K562 (cell line): ENCODE results near the gene SUPT3H. TPM values are rescaled to one million over a fixed set of nuclear protein-coding genes. Genes with fewer than 3 reads are reported as not detected.
A peak's percentile ranks its signal among the peaks of the same experiment; 100 is the strongest.

Experiments
- ATF1 ChIP-seq, 2 experiments: fragments of 450-650 bp in 1 of 2; IDR thresholded peaks; 2 replicates each; pipeline ENCODE4 v1.6.1; 2016; ENCODE audit warnings: missing compliant biosample characterization in 1 of 2, missing genetic modification characterization in 1 of 2
- ATF7 ChIP-seq: fragments of 450-650 bp; IDR thresholded peaks from 2 replicates; pipeline ENCODE4 v1.7.1; 2014; ENCODE audit warnings: mild to moderate bottlenecking, moderate library complexity
- CBFB ChIP-seq: sonication (generic); formaldehyde crosslinking; IDR thresholded peaks from 2 replicates; pipeline ENCODE4 v1.4.0; 2020; ENCODE audit warnings: mild to moderate bottlenecking, missing genetic modification reagents
- ETV5 ChIP-seq: sonication (generic); formaldehyde crosslinking; IDR thresholded peaks from 2 replicates; pipeline ENCODE4 v1.4.0; 2020; ENCODE audit warnings: low read depth, mild to moderate bottlenecking, missing genetic modification reagents
- HDAC2 ChIP-seq: fragments of 450-650 bp; IDR thresholded peaks from 2 replicates; pipeline ENCODE4 v1.6.1; 2016; ENCODE audit warnings: mild to moderate bottlenecking
- HDAC6 ChIP-seq: IDR thresholded peaks from 2 replicates; pipeline ENCODE4 v1.6.1; 2012; ENCODE audit warnings: low read depth, mild to moderate bottlenecking, control low read depth, inconsistent platforms, low read length, moderate library complexity
- HEY1 ChIP-seq: fragments of 250-450 bp; sonication (Bioruptor Pico); IDR thresholded peaks from 2 replicates; pipeline ENCODE4 v1.5.0; 2020; ENCODE audit warnings: mild to moderate bottlenecking, moderate library complexity, borderline replicate concordance
- HMGN3 ChIP-seq: IDR thresholded peaks from 2 replicates; pipeline ENCODE4 v1.6.1; 2011; ENCODE audit warnings: borderline replicate concordance, low read depth, mild to moderate bottlenecking, mixed read lengths, low read length; ENCODE audit not compliant: insufficient read length; ENCODE audit errors: extremely low read depth
- NCOA2 ChIP-seq, 2 experiments: fragments of 450-650 bp; IDR thresholded peaks; 2 replicates each; pipeline ENCODE4 v1.6.1; 2018; ENCODE audit warnings: mild to moderate bottlenecking in 2 of 2, moderate library complexity in 1 of 2; ENCODE audit not compliant: partially characterized antibody in 2 of 2
- NFE2 ChIP-seq: IDR thresholded peaks from 2 replicates; pipeline ENCODE4 v1.6.1; 2014; ENCODE audit warnings: antibody characterized with exemption, low read depth
- PTTG1 ChIP-seq: fragments of 450-650 bp; IDR thresholded peaks from 2 replicates; pipeline ENCODE4 v1.6.1; 2016; ENCODE audit warnings: low read depth, mild to moderate bottlenecking, missing genetic modification characterization, missing compliant biosample characterization
- TGIF2 ChIP-seq: sonication (generic); formaldehyde crosslinking; IDR thresholded peaks from 2 replicates; pipeline ENCODE4 v1.8.1; 2022; ENCODE audit warnings: mild to moderate bottlenecking, missing genetic modification reagents, moderate library complexity
- TSC22D4 ChIP-seq: fragments of 450-650 bp; IDR thresholded peaks from 2 replicates; pipeline ENCODE4 v1.6.1; 2016; ENCODE audit warnings: missing genetic modification characterization, missing biosample characterization, control low read depth
- U2AF2 ChIP-seq: fragments of 200-400 bp; formaldehyde crosslinking; optimal IDR thresholded peaks from 2 replicates; pipeline ENCODE3; 2017; ENCODE audit warnings: low read depth, mild to moderate bottlenecking, low read length
- ZNF175 ChIP-seq: fragments of 200-800 bp; sonication (Bioruptor generic); IDR thresholded peaks from 2 replicates; pipeline ENCODE4 v1.6.1; 2016; ENCODE audit warnings: low read depth, mild to moderate bottlenecking, missing genetic modification characterization, missing compliant biosample characterization
- ZNF318 ChIP-seq, 2 experiments: fragments of 450-650 bp; IDR thresholded peaks; 2 replicates each; pipeline ENCODE4 v1.6.1; 2016; ENCODE audit warnings: mild to moderate bottlenecking in 2 of 2, borderline replicate concordance in 1 of 2, low read depth in 1 of 2, moderate library complexity in 1 of 2
- polyA plus RNA-seq, 8 experiments: library from polyadenylated mRNA; depleted of rRNA in 4 of 8; stranded (reverse) in 5 of 8; unstranded in 3 of 8; fragments of >200 nt; fragmentation: Nextera tagmentation in 2 of 8; fragmentation: Illumina TruSeq in 1 of 8; extraction: Ambion mirVana in 2 of 8; extraction: Trizol in 1 of 8; gene quantifications; 2 replicates each; pipeline versions ENCODE4 v1.2.1 to v1.2.3, GENCODE V29; 2011 to 2014; ENCODE audit warnings: inconsistent platforms in 1 of 8, missing spikeins in 1 of 8
- total RNA-seq, 7 experiments: library from RNA; depleted of rRNA in 6 of 7; stranded (reverse); fragments of >200 nt in 6 of 7; fragmentation: Illumina TruSeq in 2 of 7; extraction: Trizol in 2 of 7; gene quantifications; 2 replicates each; pipeline versions ENCODE4 v1.2.1 to v1.2.3, GENCODE V29; 2011 to 2021; ENCODE audit warnings: low replicate concordance in 1 of 7
- TF ChIP-seq, protein P1 (sequence below): sonication (generic); formaldehyde crosslinking; IDR thresholded peaks from 2 replicates; pipeline ENCODE4 v1.8.0; 2023; ENCODE audit warnings: mild to moderate bottlenecking, missing genetic modification reagents

The SUPT3H gene
- total and polyA plus RNA-seq, 9 of the 15 experiments (the other 6 are each of a cell fraction or from before 2014, with no cell fraction given), result 7.2 to 16.3 (median 11.9) TPM

DNA sequence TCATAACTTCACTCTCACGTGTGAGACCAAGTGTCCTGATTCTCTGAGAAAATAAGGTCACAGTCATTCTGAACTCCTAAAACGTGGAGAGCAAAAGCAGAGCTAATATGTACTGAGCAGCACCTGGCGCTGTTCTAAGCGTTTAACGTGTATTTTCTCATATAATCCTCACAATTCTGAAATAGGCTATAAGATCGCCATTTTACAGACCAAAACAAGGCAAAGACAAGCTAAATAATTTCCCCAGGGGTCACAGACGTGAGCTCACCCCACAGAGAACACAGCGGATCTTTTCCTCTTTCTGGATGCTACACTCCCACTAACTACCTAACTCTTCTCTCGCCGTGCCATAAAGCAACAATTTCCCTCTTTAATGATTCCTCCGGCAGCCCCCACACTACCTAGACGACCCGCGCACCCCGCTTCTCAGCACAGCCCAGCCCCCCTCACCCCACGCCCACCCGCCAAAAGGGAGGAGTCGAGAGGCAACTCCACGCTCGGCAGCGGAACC lies 636 bp downstream of the SUPT3H start (continued):
- no peak for TF ChIP-seq ZNF318 (IDR thresholded peaks at IDR 0.05; ENCODE audit: borderline replicate concordance in 1 of 2, low read depth in 1 of 2)
- no peak for TF ChIP-seq ZNF175 (CRISPR knock-in tag)
- no peak for TF ChIP-seq TSC22D4
- no peak for TF ChIP-seq ATF7
- no peak for TF ChIP-seq CBFB (CRISPR knock-in tag)
- no peak for TF ChIP-seq HEY1
- no peak for TF ChIP-seq PTTG1 (tag)
- peak; percentile 29; the same call in 1 of the 2 replicates for TF ChIP-seq ETV5 (CRISPR knock-in tag)
- no peak for TF ChIP-seq ATF1 (CRISPR knock-in tag; IDR thresholded peaks at IDR 0.05)
- TF ChIP-seq ATF1 (tag; IDR thresholded peaks at IDR 0.05), result no peak
- TF ChIP-seq NFE2, result no peak
- TF ChIP-seq, protein P1, sequence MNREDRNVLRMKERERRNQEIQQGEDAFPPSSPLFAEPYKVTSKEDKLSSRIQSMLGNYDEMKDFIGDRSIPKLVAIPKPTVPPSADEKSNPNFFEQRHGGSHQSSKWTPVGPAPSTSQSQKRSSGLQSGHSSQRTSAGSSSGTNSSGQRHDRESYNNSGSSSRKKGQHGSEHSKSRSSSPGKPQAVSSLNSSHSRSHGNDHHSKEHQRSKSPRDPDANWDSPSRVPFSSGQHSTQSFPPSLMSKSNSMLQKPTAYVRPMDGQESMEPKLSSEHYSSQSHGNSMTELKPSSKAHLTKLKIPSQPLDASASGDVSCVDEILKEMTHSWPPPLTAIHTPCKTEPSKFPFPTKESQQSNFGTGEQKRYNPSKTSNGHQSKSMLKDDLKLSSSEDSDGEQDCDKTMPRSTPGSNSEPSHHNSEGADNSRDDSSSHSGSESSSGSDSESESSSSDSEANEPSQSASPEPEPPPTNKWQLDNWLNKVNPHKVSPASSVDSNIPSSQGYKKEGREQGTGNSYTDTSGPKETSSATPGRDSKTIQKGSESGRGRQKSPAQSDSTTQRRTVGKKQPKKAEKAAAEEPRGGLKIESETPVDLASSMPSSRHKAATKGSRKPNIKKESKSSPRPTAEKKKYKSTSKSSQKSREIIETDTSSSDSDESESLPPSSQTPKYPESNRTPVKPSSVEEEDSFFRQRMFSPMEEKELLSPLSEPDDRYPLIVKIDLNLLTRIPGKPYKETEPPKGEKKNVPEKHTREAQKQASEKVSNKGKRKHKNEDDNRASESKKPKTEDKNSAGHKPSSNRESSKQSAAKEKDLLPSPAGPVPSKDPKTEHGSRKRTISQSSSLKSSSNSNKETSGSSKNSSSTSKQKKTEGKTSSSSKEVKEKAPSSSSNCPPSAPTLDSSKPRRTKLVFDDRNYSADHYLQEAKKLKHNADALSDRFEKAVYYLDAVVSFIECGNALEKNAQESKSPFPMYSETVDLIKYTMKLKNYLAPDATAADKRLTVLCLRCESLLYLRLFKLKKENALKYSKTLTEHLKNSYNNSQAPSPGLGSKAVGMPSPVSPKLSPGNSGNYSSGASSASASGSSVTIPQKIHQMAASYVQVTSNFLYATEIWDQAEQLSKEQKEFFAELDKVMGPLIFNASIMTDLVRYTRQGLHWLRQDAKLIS (CRISPR knock-in tag), result no peak
- TF ChIP-seq NCOA2 (IDR thresholded peaks at IDR 0.05; ENCODE audit: partially characterized antibody in 2 of 2), result no peak
- no peak for TF ChIP-seq HMGN3
- TF ChIP-seq U2AF2, result no peak
- TF ChIP-seq HDAC2, result 0 out of 2 replicates have a peak, but pooled peaks have one; percentile 14
- TF ChIP-seq HDAC6, result no peak
- no peak for TF ChIP-seq TGIF2 (CRISPR knock-in tag)
